Caco-2 (cell line): ENCODE data around the gene BCL2L14. TPM values are rescaled to one million over a fixed set of nuclear protein-coding genes. Genes with fewer than 3 reads are reported as not detected.
A peak's percentile ranks its signal among the peaks of the same experiment; 100 is the strongest.

ENCODE experiments used
- BruUV-seq: library from RNA; stranded (reverse); fragments of 400-500 nt; replicated peaks from 2 replicates; lab custom pipeline; 2021; lab: Mats Ljungman, UMichigan
- CTCF ChIA-PET: fragments of 300-600 bp; sonication (Branson Sonifier 250); formaldehyde crosslinking; loops from one replicate; lab custom pipeline; 2022; ENCODE audit warnings: antibody characterized with exemption; lab: Charles Lee
- POLR2A ChIA-PET: fragments of 300-600 bp; sonication (Branson Sonifier 250); formaldehyde crosslinking; loops from one replicate; lab custom pipeline; 2022; ENCODE audit warnings: antibody characterized with exemption; lab: Charles Lee
- DNase-seq, 2 experiments: peaks; one replicate each; pipeline versions ENCODE4 v3.0.0 to v3.0.0-alpha.2; 2020 to 2022
- H3K27me3 ChIP-seq: replicated peaks from 2 replicates; pipeline ENCODE4 v1.6.0; 2011; ENCODE audit warnings: low read length; ENCODE audit not compliant: control insufficient read depth, insufficient read depth
- H3K36me3 ChIP-seq: 2 replicates; pipeline ENCODE4 v1.5.1; 2011; ENCODE audit warnings: low read length; ENCODE audit not compliant: control insufficient read depth, insufficient read depth
- H3K4me1 ChIP-seq: fragments of 250-450 bp; sonication (Bioruptor Pico); 2 replicates; pipeline ENCODE4 v1.5.1; 2020; ENCODE audit warnings: mild to moderate bottlenecking
- H3K4me3 ChIP-seq: 2 replicates; pipeline ENCODE4 v1.5.1; 2011; ENCODE audit warnings: low read depth, mild to moderate bottlenecking, control low read depth, low read length
- H3K9me3 ChIP-seq: fragments of 250-450 bp; sonication (Bioruptor Pico); 2 replicates; pipeline ENCODE4 v1.5.1; 2020; ENCODE audit warnings: mild to moderate bottlenecking, moderate library complexity
- H3K27ac Mint-ChIP-seq: one replicate; pipeline ENCODE4 v1.8.0; 2022; ENCODE audit warnings: mixed read lengths; ENCODE audit not compliant: unreplicated experiment
- H3K27me3 Mint-ChIP-seq: one replicate; pipeline ENCODE4 v1.8.0; 2022; ENCODE audit warnings: mixed read lengths; ENCODE audit not compliant: insufficient read depth, unreplicated experiment
- H3K36me3 Mint-ChIP-seq: one replicate; pipeline ENCODE4 v1.8.0; 2022; ENCODE audit warnings: mild to moderate bottlenecking, mixed read lengths; ENCODE audit not compliant: insufficient read depth, unreplicated experiment
- H3K4me1 Mint-ChIP-seq: one replicate; pipeline ENCODE4 v1.8.0; 2022; ENCODE audit warnings: low read depth, mixed read lengths; ENCODE audit not compliant: unreplicated experiment
- H3K4me3 Mint-ChIP-seq: one replicate; pipeline ENCODE4 v1.8.0; 2022; ENCODE audit warnings: mild to moderate bottlenecking, moderate library complexity, mixed read lengths; ENCODE audit not compliant: unreplicated experiment
- H3K9me3 Mint-ChIP-seq: one replicate; pipeline ENCODE4 v1.8.0; 2022; ENCODE audit warnings: mixed read lengths; ENCODE audit not compliant: unreplicated experiment
- CTCF ChIP-seq, 2 experiments: fragments of 200-600 bp in 1 of 2; IDR thresholded peaks; 1 replicate in 1 of 2; 2 replicates in 1 of 2; pipeline versions ENCODE4 v1.5.1 to v1.8.0; 2011 to 2022; ENCODE audit warnings: antibody characterized with exemption in 1 of 2, control low read depth in 1 of 2, inconsistent platforms in 1 of 2, low read depth in 1 of 2, low read length in 1 of 2, mild to moderate bottlenecking in 1 of 2, moderate library complexity in 1 of 2; ENCODE audit not compliant: insufficient read depth in 1 of 2, severe bottlenecking in 1 of 2, unreplicated experiment in 1 of 2
- intact Hi-C: fragments of 100-400 bp; cut with micrococcal nuclease; formaldehyde crosslinking; loops from one replicate; pipeline ENCODE4 v1.10.0; 2022; ENCODE audit not compliant: unreplicated experiment
- total RNA-seq: library from RNA; stranded (reverse); gene quantifications from 2 replicates; pipeline ENCODE4 v1.2.3, GENCODE V29; 2022

Gene BCL2L14
- total RNA-seq, 1 experiment from 2014 or later: 5.9 TPM

DNA sequence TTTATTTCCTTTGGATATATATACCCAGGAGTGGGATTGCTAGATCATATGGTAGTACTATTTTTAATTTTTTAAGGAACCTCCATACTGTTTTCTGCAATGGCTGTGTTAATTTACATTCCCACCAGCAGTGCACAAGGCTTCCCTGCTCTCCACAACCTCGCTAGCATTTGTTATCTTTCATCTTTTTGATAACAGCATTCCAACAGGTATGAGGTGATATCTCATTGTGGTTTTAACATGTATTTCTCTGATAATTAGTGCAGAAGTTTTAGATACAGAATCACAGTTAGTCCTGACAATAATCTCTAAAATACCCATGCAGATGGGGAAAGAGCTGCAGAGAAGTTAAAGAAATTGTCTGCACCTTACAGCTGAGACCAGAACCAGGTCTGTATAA lies 35.5 kb upstream of the BCL2L14 start:
- Mint-ChIP-seq H3K9me3 (peaks cover 10% of the 10 kb centered on the region), H3K4me1 (peaks cover 13% of the 10 kb centered on the region), H3K27me3 (no peaks in the 10 kb centered on the region), H3K27ac (no peak overlapping the region), H3K4me3 (no peak overlapping the region), H3K36me3 (no peaks in the 10 kb centered on the region)
- POLR2A ChIA-PET: no interaction called here
- H3K4me1 ChIP-seq: peaks cover 26% of the 10 kb centered on the region
- BruUV-seq: no TSS peak
- TF ChIP-seq CTCF (IDR thresholded peaks at IDR 0.05; ENCODE audit: insufficient read depth in 1 of 2, low read depth in 1 of 2, low read length in 1 of 2, severe bottlenecking in 1 of 2, unreplicated experiment in 1 of 2): no peak
- no peak overlapping the region for H3K4me3 ChIP-seq
- H3K9me3 ChIP-seq: no peaks in the 10 kb centered on the region; the same call in 1 of the 2 replicates
- intact Hi-C loops: loop anchor here (10.0 kb wide), 1 partner anchor 240 kb away; no protein-coding TSS in a partner anchor
- CTCF ChIA-PET: interaction anchor here (1.2 kb wide), 1 partner anchor 18 kb away, joined by 3 read pairs; no protein-coding TSS in a partner anchor
- H3K36me3 ChIP-seq: no peaks in the 10 kb centered on the region
- no peaks in the 10 kb centered on the region for H3K27me3 ChIP-seq
- DNase-seq: no peak

DNA sequence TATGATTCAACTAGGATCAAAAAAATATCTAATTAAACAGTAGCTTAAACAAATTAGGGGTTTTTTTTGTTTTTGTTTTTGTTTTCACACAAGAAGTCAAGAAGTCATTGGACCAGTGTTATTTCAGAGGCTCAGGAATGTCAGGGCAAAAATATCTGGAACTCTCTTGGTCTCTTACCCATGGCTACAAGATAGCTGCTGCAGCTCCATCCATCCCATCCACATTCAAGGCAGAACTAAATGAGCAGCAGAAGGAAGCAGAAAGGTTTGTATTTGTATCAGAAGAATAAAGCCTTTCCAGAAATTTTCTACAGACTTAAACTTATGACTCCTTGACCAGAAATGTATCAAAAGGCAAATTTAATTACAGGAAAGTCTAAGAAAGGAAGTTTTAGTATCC lies 33.8 kb upstream of the BCL2L14 start:
- Mint-ChIP-seq H3K36me3 (no peaks in the 10 kb centered on the region), H3K27me3 (no peaks in the 10 kb centered on the region), H3K4me1 (peaks cover 13% of the 10 kb centered on the region), H3K9me3 (peaks cover 10% of the 10 kb centered on the region), H3K27ac (no peak overlapping the region), H3K4me3 (no peak overlapping the region)
- H3K9me3 ChIP-seq: no peaks in the 10 kb centered on the region; the same call in 1 of the 2 replicates
- ChIA-PET POLR2A (no interaction called here), CTCF (interaction anchor here (0.7 kb wide), 1 partner anchor 65 kb away, joined by 3 read pairs; no protein-coding TSS in a partner anchor)
- no peaks in the 10 kb centered on the region for H3K36me3 ChIP-seq
- no peak overlapping the region for H3K4me3 ChIP-seq
- intact Hi-C loops: loop anchor here (1.0 to 10.0 kb wide), 2 partner anchors 242 to 667 kb away; no protein-coding TSS in a partner anchor
- H3K27me3 ChIP-seq: no peaks in the 10 kb centered on the region
- TF ChIP-seq CTCF (IDR thresholded peaks at IDR 0.05; ENCODE audit: insufficient read depth in 1 of 2, low read depth in 1 of 2, low read length in 1 of 2, severe bottlenecking in 1 of 2, unreplicated experiment in 1 of 2): no peak
- peaks cover 26% of the 10 kb centered on the region for H3K4me1 ChIP-seq
- no TSS peak for BruUV-seq
- no peak for DNase-seq

DNA sequence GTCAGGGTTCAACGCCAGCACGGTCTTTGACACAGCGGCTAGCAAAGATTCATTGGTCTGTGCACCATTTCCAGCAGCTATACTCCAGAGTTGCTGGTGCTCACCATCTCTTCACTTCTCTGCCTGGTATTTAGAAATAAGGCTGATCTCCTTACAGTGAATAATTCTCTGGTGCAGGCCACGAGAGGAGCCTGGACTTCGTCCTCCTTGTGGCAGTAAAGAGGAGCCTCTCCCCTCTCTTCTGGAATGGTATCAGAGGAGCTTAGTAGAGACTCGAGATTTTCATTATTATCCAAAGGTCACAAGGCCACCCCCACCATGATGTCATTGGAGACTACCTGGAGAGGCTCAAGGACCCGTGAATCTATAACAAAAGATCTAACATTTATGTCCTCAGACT lies 30.8 kb upstream of the BCL2L14 start:
- Histone ChIP-seq H3K27me3 (no peaks in the 10 kb centered on the region), H3K4me3 (no peak overlapping the region), H3K9me3 (no peaks in the 10 kb centered on the region; the same call in 1 of the 2 replicates), H3K36me3 (no peaks in the 10 kb centered on the region), H3K4me1 (peaks cover 18% of the 10 kb centered on the region)
- no TSS peak for BruUV-seq
- Mint-ChIP-seq H3K27ac (no peak overlapping the region), H3K9me3 (peaks cover 10% of the 10 kb centered on the region), H3K4me3 (no peak overlapping the region), H3K27me3 (no peaks in the 10 kb centered on the region), H3K36me3 (no peaks in the 10 kb centered on the region), H3K4me1 (peaks cover 13% of the 10 kb centered on the region)
- ChIA-PET POLR2A (no interaction called here), CTCF (interaction anchor here (0.5 to 0.6 kb wide), 2 partner anchors 76 to 460 kb away, joined by 3 read pairs; no protein-coding TSS in a partner anchor)
- DNase-seq: peak in 1 of 2 experiments; percentile 28
- intact Hi-C loops: loop anchor here (10.0 kb wide), 1 partner anchor 245 kb away; no protein-coding TSS in a partner anchor
- TF ChIP-seq CTCF (IDR thresholded peaks at IDR 0.05; ENCODE audit: insufficient read depth in 1 of 2, low read depth in 1 of 2, low read length in 1 of 2, severe bottlenecking in 1 of 2, unreplicated experiment in 1 of 2): no peak
